HCT116 (cell line): ENCODE measurements around the gene SNRNP200. TPM values are rescaled to one million over a fixed set of nuclear protein-coding genes. Genes with fewer than 3 reads are reported as not detected.

Experiments used
- ATAC-seq: fragments of 200-7000 bp; cut with Tn5 transposase; 2 replicates; pipeline ENCODE4 v1.9.1; 2020; ENCODE audit warnings: mild to moderate bottlenecking, moderate library complexity
- BruUV-seq: library from RNA; stranded (reverse); fragments of 400-500 nt; replicated peaks from 2 replicates; lab custom pipeline; 2021; lab: Mats Ljungman, UMichigan
- CTCF ChIA-PET: fragments of 300-600 bp; sonication (Branson Sonifier 250); formaldehyde crosslinking; loops from one replicate; lab custom pipeline; 2021; ENCODE audit warnings: antibody characterized with exemption; lab: Charles Lee
- POLR2A ChIA-PET: fragments of 300-600, 350-600 bp; sonication (Branson Sonifier 250); formaldehyde crosslinking; loops from one replicate; lab custom pipeline; 2021; ENCODE audit warnings: antibody characterized with exemption; lab: Charles Lee
- RAD21 ChIA-PET, 2 experiments: fragments of 300-600 bp; sonication (Branson Sonifier 250); formaldehyde crosslinking; loops; one replicate each; lab custom pipeline; 2023; ENCODE audit warnings: low total read pairs in 2 of 2; ENCODE audit not compliant: uncharacterized antibody in 2 of 2, unreplicated experiment in 2 of 2, low non-redundant PET in 1 of 2; lab: Charles Lee
- DNase-seq: peaks from one replicate; pipeline ENCODE4 v3.0.0-alpha.2; 2010; ENCODE audit warnings: low read depth, low spot score
- H2AFZ ChIP-seq: fragments of 200-600 bp; shearing (Covaris generic), sonication (generic); 2 replicates; pipeline ENCODE4 v1.6.1; 2017; ENCODE audit warnings: low read depth, mixed run types, mixed read lengths, antibody characterized with exemption, low read length; ENCODE audit not compliant: poor library complexity, severe bottlenecking
- H3K27ac ChIP-seq: 2 replicates; pipeline ENCODE4 v1.5.1; 2012; ENCODE audit warnings: low read depth, low read length
- H3K27me3 ChIP-seq: fragments of 200-600 bp; sonication (generic); 2 replicates; pipeline ENCODE4 v1.6.1; 2016; ENCODE audit warnings: mixed run types, low read length, mixed read lengths; ENCODE audit not compliant: insufficient read depth
- H3K36me3 ChIP-seq, 2 experiments: fragments of 200-500 bp in 1 of 2; fragments of 200-600 bp in 1 of 2; sonication (Bioruptor generic) in 1 of 2; sonication (generic) in 1 of 2; 2 replicates each; pipeline versions ENCODE4 v1.5.1 to v1.6.1; 2014 to 2016; ENCODE audit warnings: low read length in 2 of 2, inconsistent platforms in 1 of 2, mixed read lengths in 1 of 2, mixed run types in 1 of 2; ENCODE audit not compliant: insufficient read depth in 2 of 2, control insufficient read depth in 1 of 2
- H3K4me1 ChIP-seq, 2 experiments: fragments of 200-600 bp in 1 of 2; sonication (generic) in 1 of 2; 2 replicates each; pipeline versions ENCODE4 v1.5.1 to v1.6.1; 2012 to 2017; ENCODE audit warnings: low read length in 2 of 2, inconsistent platforms in 1 of 2, mild to moderate bottlenecking in 1 of 2, mixed read lengths in 1 of 2, mixed run types in 1 of 2, moderate library complexity in 1 of 2; ENCODE audit not compliant: insufficient read depth in 2 of 2, control insufficient read depth in 1 of 2
- H3K4me2 ChIP-seq: fragments of 200-600 bp; sonication (generic); 2 replicates; pipeline ENCODE4 v1.6.1; 2017; ENCODE audit warnings: mixed run types, low read length, mixed read lengths
- H3K4me3 ChIP-seq, 2 experiments: fragments of 200-600 bp in 1 of 2; sonication (generic) in 1 of 2; replicated peaks in 1 of 2; 2 replicates each; pipeline ENCODE4 v1.5.1; 2011 to 2016; ENCODE audit warnings: low read length in 2 of 2, control low read depth in 1 of 2, low read depth in 1 of 2, mild to moderate bottlenecking in 1 of 2, mixed read lengths in 1 of 2, mixed run types in 1 of 2
- H3K79me2 ChIP-seq: fragments of 200-600 bp; sonication (generic); 2 replicates; pipeline ENCODE4 v1.6.1; 2017; ENCODE audit warnings: mild to moderate bottlenecking, mixed run types, low read length, moderate library complexity, mixed read lengths; ENCODE audit not compliant: insufficient read depth
- H3K9ac ChIP-seq: fragments of 200-600 bp; sonication (generic); 2 replicates; pipeline ENCODE4 v1.6.1; 2016; ENCODE audit warnings: low read length, mixed read lengths
- H3K9me2 ChIP-seq: fragments of 200-600 bp; sonication (generic), shearing (Covaris generic); 2 replicates; pipeline ENCODE4 v1.6.1; 2017; ENCODE audit warnings: mixed run types, mild to moderate bottlenecking, moderate library complexity; ENCODE audit not compliant: insufficient read depth
- H3K9me3 ChIP-seq, 2 experiments: fragments of 200-500 bp in 1 of 2; fragments of 200-600 bp in 1 of 2; sonication (Bioruptor generic) in 1 of 2; sonication (generic) in 1 of 2; 2 replicates each; pipeline ENCODE4 v1.6.1; 2014 to 2017; ENCODE audit warnings: low read length in 2 of 2, mixed read lengths in 2 of 2, inconsistent platforms in 1 of 2, low read depth in 1 of 2, mild to moderate bottlenecking in 1 of 2, mixed run types in 1 of 2, moderate library complexity in 1 of 2; ENCODE audit not compliant: control insufficient read depth in 1 of 2, insufficient read depth in 1 of 2
- H4K20me1 ChIP-seq: fragments of 200-600 bp; sonication (generic), shearing (Covaris generic); 2 replicates; pipeline ENCODE4 v1.6.1; 2017; ENCODE audit warnings: mixed run types, mild to moderate bottlenecking, moderate library complexity; ENCODE audit not compliant: insufficient read depth
- CTCF ChIP-seq, 3 experiments: fragments of 200-600 bp in 1 of 3; sonication (generic) in 1 of 3; IDR thresholded peaks in 2 of 3; conservative IDR thresholded peaks in 1 of 3; 2 replicates each; pipeline ENCODE4 v1.5.1; 2012 to 2017; ENCODE audit warnings: low read depth in 2 of 3, low read length in 2 of 3, antibody characterized with exemption in 1 of 3, borderline replicate concordance in 1 of 3, control low read depth in 1 of 3, mild to moderate bottlenecking in 1 of 3, mixed read lengths in 1 of 3, mixed run types in 1 of 3, moderate library complexity in 1 of 3; ENCODE audit not compliant: insufficient read depth in 1 of 3
- EZH2 ChIP-seq: fragments of 200-600 bp; sonication (generic); IDR thresholded peaks from 2 replicates; pipeline ENCODE4 v1.6.1; 2017; ENCODE audit warnings: antibody characterized with exemption, mixed run types
- EZH2phosphoT487 ChIP-seq: fragments of 200-600 bp; IDR thresholded peaks from 2 replicates; pipeline ENCODE4 v1.6.1; 2018; ENCODE audit warnings: antibody characterized with exemption, borderline replicate concordance
- FOSL1 ChIP-seq: IDR thresholded peaks from 2 replicates; pipeline ENCODE4 v1.6.1; 2012; ENCODE audit warnings: low read depth
- JUND ChIP-seq: IDR thresholded peaks from 2 replicates; pipeline ENCODE4 v1.6.1; 2012
- POLR2AphosphoS5 ChIP-seq: IDR thresholded peaks from 2 replicates; pipeline ENCODE4 v1.6.1; 2011; ENCODE audit warnings: mild to moderate bottlenecking, low read depth, low read length, moderate library complexity
- REST ChIP-seq: IDR thresholded peaks from 2 replicates; pipeline ENCODE4 v1.6.1; 2012; ENCODE audit warnings: low read depth
- SRF ChIP-seq: IDR thresholded peaks from 2 replicates; pipeline ENCODE4 v1.6.1; 2012; ENCODE audit warnings: low read depth
- YY1 ChIP-seq: IDR thresholded peaks from 2 replicates; pipeline ENCODE4 v1.6.1; 2011; ENCODE audit warnings: low read length, low read depth, moderate library complexity, mild to moderate bottlenecking; ENCODE audit not compliant: insufficient replicate concordance; ENCODE audit errors: extremely low read depth
- ZBTB33 ChIP-seq: IDR thresholded peaks from 2 replicates; pipeline ENCODE4 v1.6.1; 2011; ENCODE audit warnings: mild to moderate bottlenecking, low read length, moderate library complexity; ENCODE audit not compliant: insufficient replicate concordance; ENCODE audit errors: extremely low read depth
- intact Hi-C: fragments of 100-400 bp; cut with micrococcal nuclease; formaldehyde crosslinking; loops from 2 replicates; pipeline ENCODE4 v1.10.0; 2022
- total RNA-seq: library from RNA; stranded (reverse); gene quantifications from one replicate; pipeline ENCODE4 v1.2.1, GENCODE V29; 2021; ENCODE audit not compliant: unreplicated experiment
- TF ChIP-seq, protein P1 (sequence below): IDR thresholded peaks from 2 replicates; pipeline ENCODE4 v1.6.1; 2012

The SNRNP200 gene
- total RNA-seq, 1 experiment from 2014 or later, result 202 TPM

DNA sequence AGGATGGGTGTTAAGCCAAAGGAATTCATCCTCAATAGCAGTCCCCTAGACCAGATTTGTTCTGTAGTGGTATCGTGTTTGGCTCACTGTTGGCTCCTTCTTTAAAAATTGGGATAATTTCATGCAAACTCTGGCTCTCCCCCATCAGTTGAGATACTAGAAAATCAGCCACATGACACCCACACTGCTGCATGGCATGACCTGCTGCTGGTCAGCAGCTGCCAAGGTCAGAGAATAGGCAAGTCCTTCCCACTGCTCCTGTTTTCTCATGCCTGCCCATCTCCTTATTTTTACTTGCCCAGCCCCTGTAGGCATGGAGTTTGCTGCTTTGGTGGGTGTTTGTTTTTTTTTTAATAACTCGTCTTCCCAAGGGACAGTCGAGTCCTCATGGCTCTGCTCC, 1.0 kb upstream of the SNRNP200 start:
- ChIA-PET CTCF (interaction anchor here (0.9 to 1.6 kb wide), 2 partner anchors 15 to 203 kb away, joined by 4 read pairs; no protein-coding TSS in a partner anchor), POLR2A (no interaction called here), RAD21 (no interaction called here)
- TF ChIP-seq REST (no peak), EZH2phosphoT487 (no peak), ZBTB33 (no peak), JUND (no peak), YY1 (no peak), CTCF (IDR thresholded peaks at IDR 0.05 in 2 of 3, conservative IDR thresholded peaks at IDR 0.05 in 1 of 3; ENCODE audit: borderline replicate concordance in 1 of 3, insufficient read depth in 1 of 3, low read depth in 2 of 3, low read length in 2 of 3) (no peak), FOSL1 (no peak), POLR2AphosphoS5 (no peak), EZH2 (no peak), SRF (no peak)
- TF ChIP-seq, protein P1, sequence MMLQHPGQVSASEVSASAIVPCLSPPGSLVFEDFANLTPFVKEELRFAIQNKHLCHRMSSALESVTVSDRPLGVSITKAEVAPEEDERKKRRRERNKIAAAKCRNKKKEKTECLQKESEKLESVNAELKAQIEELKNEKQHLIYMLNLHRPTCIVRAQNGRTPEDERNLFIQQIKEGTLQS, result no peak
- Histone ChIP-seq H3K4me3 (peak overlapping the region; percentile 77 to 97), H3K9ac (peak overlapping the region; percentile 83), H2AFZ (no peak overlapping the region), H3K4me2 (peak overlapping the region; percentile 93), H3K79me2 (peaks cover 45% of the 10 kb centered on the region), H3K9me3 (no peaks in the 10 kb centered on the region), H3K9me2 (no peaks in the 10 kb centered on the region), H3K4me1 (peaks cover 10 to 19% of the 10 kb centered on the region in 2 experiments), H4K20me1 (no peaks in the 10 kb centered on the region), H3K36me3 (peaks cover 25 to 29% of the 10 kb centered on the region in 2 experiments; a peak in 3 of 4 replicates), H3K27ac (peak overlapping the region; percentile 75), H3K27me3 (no peaks in the 10 kb centered on the region)
- DNase-seq (no peak), ATAC-seq (no peak)
- no TSS peak for BruUV-seq
- intact Hi-C loops, result no loop called here
